Liver (tissue), 9 donors: ENCODE measurements around the gene VENTX. TPM values are rescaled to one million over a fixed set of nuclear protein-coding genes. Genes with fewer than 3 reads are reported as not detected.

Experiments used
- DNase-seq: peaks from one replicate; pipeline ENCODE4 v3.0.0-alpha.2; 2017; ENCODE audit warnings: low spot score
- H3K27ac ChIP-seq, 2 donors: one replicate each; pipeline ENCODE4 v1.7.0; 2013; ENCODE audit warnings: inconsistent platforms in 2 of 2, low read length in 2 of 2, control low read depth in 1 of 2, low read depth in 1 of 2, mild to moderate bottlenecking in 1 of 2
- H3K27me3 ChIP-seq, 4 donors: one replicate each; pipeline versions ENCODE4 v1.6.1 to v1.7.0; 2013; ENCODE audit warnings: low read length in 3 of 4, inconsistent platforms in 1 of 4, mild to moderate bottlenecking in 1 of 4, moderate library complexity in 1 of 4; ENCODE audit not compliant: control insufficient read depth in 4 of 4, insufficient read depth in 4 of 4
- H3K36me3 ChIP-seq, 4 donors: one replicate each; pipeline versions ENCODE4 v1.6.1 to v1.7.0; 2013; ENCODE audit warnings: low read length in 3 of 4, mild to moderate bottlenecking in 3 of 4, low read depth in 1 of 4, moderate library complexity in 1 of 4; ENCODE audit not compliant: control insufficient read depth in 4 of 4, insufficient read depth in 3 of 4
- H3K4me1 ChIP-seq, 4 donors: one replicate each; pipeline versions ENCODE4 v1.6.1 to v1.7.0; 2013; ENCODE audit warnings: low read length in 3 of 4, mild to moderate bottlenecking in 3 of 4, moderate library complexity in 1 of 4; ENCODE audit not compliant: control insufficient read depth in 4 of 4, insufficient read depth in 4 of 4
- H3K4me3 ChIP-seq, 3 donors: one replicate each; pipeline versions ENCODE4 v1.6.1 to v1.7.0; 2013; ENCODE audit warnings: low read length in 3 of 3, control low read depth in 1 of 3, low read depth in 1 of 3, mild to moderate bottlenecking in 1 of 3
- H3K9ac ChIP-seq, 2 donors: one replicate each; pipeline ENCODE4 v1.7.0; 2013; ENCODE audit warnings: low read length in 2 of 2, mild to moderate bottlenecking in 2 of 2, moderate library complexity in 2 of 2, control low read depth in 1 of 2, low read depth in 1 of 2
- H3K9me3 ChIP-seq, 4 donors: one replicate each; pipeline versions ENCODE4 v1.6.1 to v1.7.0; 2013; ENCODE audit warnings: low read length in 3 of 4; ENCODE audit not compliant: control insufficient read depth in 4 of 4
- CTCF ChIP-seq: fragments of 150-350 bp; IDR thresholded peaks from 2 replicates; pipeline ENCODE4 v1.5.1; 2017; ENCODE audit warnings: improper control_type of control experiment, low read depth, low read length; ENCODE audit not compliant: missing input control
- EGR1 ChIP-seq, 2 donors: IDR thresholded peaks; 2 replicates each; pipeline ENCODE4 v1.6.1; 2016 to 2018; ENCODE audit warnings: antibody characterized with exemption in 2 of 2, low read depth in 2 of 2
- FOXA1 ChIP-seq: IDR thresholded peaks from 2 replicates; pipeline ENCODE4 v1.6.1; 2016; ENCODE audit warnings: antibody characterized with exemption
- FOXA2 ChIP-seq: IDR thresholded peaks from 2 replicates; pipeline ENCODE4 v1.6.1; 2016; ENCODE audit warnings: antibody characterized with exemption
- GABPA ChIP-seq, 2 donors: IDR thresholded peaks in 1 of 2; conservative IDR thresholded peaks in 1 of 2; 2 replicates each; pipeline ENCODE4 v1.6.1; 2016; ENCODE audit warnings: antibody characterized with exemption in 2 of 2, mild to moderate bottlenecking in 1 of 2, moderate library complexity in 1 of 2
- HNF4A ChIP-seq, 2 donors: conservative IDR thresholded peaks; 2 replicates each; pipeline ENCODE4 v1.6.1; 2016; ENCODE audit warnings: antibody characterized with exemption in 2 of 2, mild to moderate bottlenecking in 2 of 2
- HNF4G ChIP-seq: IDR thresholded peaks from 2 replicates; pipeline ENCODE4 v1.6.1; 2016; ENCODE audit warnings: antibody characterized with exemption
- JUND ChIP-seq, 2 donors: IDR thresholded peaks; 2 replicates each; pipeline ENCODE4 v1.6.1; 2016; ENCODE audit warnings: antibody characterized with exemption in 2 of 2
- NR2F2 ChIP-seq: IDR thresholded peaks from 2 replicates; pipeline ENCODE4 v1.6.1; 2016; ENCODE audit warnings: antibody characterized with exemption
- RAD21 ChIP-seq, 2 donors: IDR thresholded peaks; 2 replicates each; pipeline ENCODE4 v1.6.1; 2016; ENCODE audit warnings: antibody characterized with exemption in 2 of 2, mild to moderate bottlenecking in 2 of 2
- RXRA ChIP-seq, 2 donors: IDR thresholded peaks; 2 replicates each; pipeline ENCODE4 v1.6.1; 2017 to 2018; ENCODE audit warnings: antibody characterized with exemption in 2 of 2, mild to moderate bottlenecking in 1 of 2
- SP1 ChIP-seq: IDR thresholded peaks from 2 replicates; pipeline ENCODE4 v1.6.1; 2018; ENCODE audit warnings: antibody characterized with exemption, mild to moderate bottlenecking
- TAF1 ChIP-seq: conservative IDR thresholded peaks from 2 replicates; pipeline ENCODE4 v1.6.1; 2016; ENCODE audit warnings: antibody characterized with exemption, mild to moderate bottlenecking
- YY1 ChIP-seq: IDR thresholded peaks from 2 replicates; pipeline ENCODE4 v1.6.1; 2016; ENCODE audit warnings: antibody characterized with exemption, mild to moderate bottlenecking
- ZBTB33 ChIP-seq: IDR thresholded peaks from 2 replicates; pipeline ENCODE4 v1.6.1; 2016; ENCODE audit warnings: antibody characterized with exemption
- WGBS: extraction: QIAGEN DNeasy Blood & Tissue Kit; methylation state at CpG from one replicate; pipeline ENCODE4 v1.1.7; 2013; 5-methylcytosine and 5-hydroxymethylcytosine counted together
- polyA plus RNA-seq, 2 donors: library from polyadenylated mRNA; stranded (reverse) in 1 of 2; unstranded in 1 of 2; fragments of 200-250 nt in 1 of 2; fragments of >200 nt in 1 of 2; fragmentation: Nextera tagmentation in 1 of 2; extraction: Ambion mirVana in 1 of 2; gene quantifications; one replicate each; pipeline versions ENCODE4 v1.2.1 to v1.2.3, GENCODE V29; 2013 to 2015
- total RNA-seq, 2 donors: library from RNA; depleted of rRNA; stranded (reverse); fragments of >200 nt; gene quantifications; one replicate each; pipeline ENCODE4 v1.2.3, GENCODE V29; 2014
- TF ChIP-seq, protein P1 (sequence below): IDR thresholded peaks from 2 replicates; pipeline ENCODE4 v1.6.1; 2016; ENCODE audit warnings: antibody characterized with exemption
- TF ChIP-seq, protein P2 (sequence below): IDR thresholded peaks from 2 replicates; pipeline ENCODE4 v1.6.1; 2016; ENCODE audit warnings: antibody characterized with exemption, mild to moderate bottlenecking
- TF ChIP-seq, protein P3 (sequence below): IDR thresholded peaks from 2 replicates; pipeline ENCODE4 v1.6.1; 2016; ENCODE audit warnings: antibody characterized with exemption
- donor health status: healthy.
- donor health status: healthy.
- donor health status: healthy.
- donor health status: healthy.
- donor health status: healthy.

Gene VENTX
- total and polyA plus RNA-seq, 4 donors: 0.05 to 0.25 (median 0.09) TPM

GRCh38 chr10:133249975-133250754 is 12.5 kb downstream of the VENTX start:
- Histone ChIP-seq H3K4me1 (peaks cover 0 to 6% (median 2%) of the 10 kb centered on the region in 4 donors), H3K9me3 (no peaks in the 10 kb centered on the region), H3K4me3 (no peak overlapping the region), H3K36me3 (no peaks in the 10 kb centered on the region), H3K9ac (no peak overlapping the region), H3K27ac (no peak overlapping the region), H3K27me3 (peaks cover 0 to 3% (median 0%) of the 10 kb centered on the region in 4 donors)
- TF ChIP-seq HNF4A (conservative IDR thresholded peaks at IDR 0.05): peak in 1 of 2 donors; percentile 34
- TF ChIP-seq YY1: no peak
- 42% methylated on average over 11 of the region's 11 CpGs for WGBS
- DNase-seq: no peak

DNA sequence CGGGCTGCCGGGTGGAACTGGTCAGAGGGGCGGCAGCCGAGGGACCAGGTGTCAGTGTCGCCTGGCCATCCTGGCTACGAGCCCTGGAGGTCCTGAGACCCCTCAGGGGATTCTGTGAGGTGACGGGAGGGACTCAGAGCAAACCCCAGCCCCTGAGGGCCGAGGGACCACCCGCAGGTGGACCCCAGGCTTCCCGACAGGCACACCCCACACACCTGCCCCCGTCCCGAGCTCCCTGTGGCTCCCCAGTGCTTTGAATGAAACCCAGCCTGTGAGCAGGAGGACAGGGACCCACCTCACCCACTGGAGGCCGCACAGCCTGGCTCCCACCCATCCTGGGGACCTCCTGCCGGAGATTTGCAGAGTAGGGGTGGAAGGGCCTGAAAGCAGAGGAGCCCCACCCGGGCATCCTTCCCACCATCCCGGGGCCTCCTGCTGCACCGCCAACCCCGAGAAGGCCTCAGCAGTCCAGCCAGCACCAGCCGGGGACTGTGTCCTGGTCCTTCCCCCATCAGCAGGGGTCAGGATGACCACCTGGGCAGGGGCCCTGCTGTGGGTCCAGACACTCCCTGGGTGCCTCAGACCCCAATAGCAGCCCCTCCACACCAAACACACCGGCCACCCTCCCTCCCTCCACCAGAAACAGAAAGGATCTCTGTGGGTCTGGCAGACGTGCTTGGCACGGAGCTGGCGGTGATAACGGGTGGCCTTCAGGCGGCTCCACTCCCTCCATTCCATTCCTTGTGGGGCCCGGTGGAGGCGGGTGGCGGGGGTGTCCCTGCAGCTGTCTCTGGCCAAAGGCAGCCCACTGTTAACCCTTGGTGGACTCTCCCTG is 13.9 kb downstream of the VENTX start:
- TF ChIP-seq, protein P1, sequence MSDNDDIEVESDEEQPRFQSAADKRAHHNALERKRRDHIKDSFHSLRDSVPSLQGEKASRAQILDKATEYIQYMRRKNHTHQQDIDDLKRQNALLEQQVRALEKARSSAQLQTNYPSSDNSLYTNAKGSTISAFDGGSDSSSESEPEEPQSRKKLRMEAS: no peak
- no peak for TF ChIP-seq FOXA2
- no peak for TF ChIP-seq HNF4A (conservative IDR thresholded peaks at IDR 0.05)
- TF ChIP-seq JUND (IDR thresholded peaks at IDR 0.05): no peak
- TF ChIP-seq SP1: no peak
- TF ChIP-seq FOXA1: no peak
- no peak for TF ChIP-seq YY1
- no peak for TF ChIP-seq CTCF
- no peak for TF ChIP-seq RXRA (IDR thresholded peaks at IDR 0.05)
- TF ChIP-seq TAF1: no peak
- no peak for TF ChIP-seq ZBTB33
- TF ChIP-seq, protein P2, sequence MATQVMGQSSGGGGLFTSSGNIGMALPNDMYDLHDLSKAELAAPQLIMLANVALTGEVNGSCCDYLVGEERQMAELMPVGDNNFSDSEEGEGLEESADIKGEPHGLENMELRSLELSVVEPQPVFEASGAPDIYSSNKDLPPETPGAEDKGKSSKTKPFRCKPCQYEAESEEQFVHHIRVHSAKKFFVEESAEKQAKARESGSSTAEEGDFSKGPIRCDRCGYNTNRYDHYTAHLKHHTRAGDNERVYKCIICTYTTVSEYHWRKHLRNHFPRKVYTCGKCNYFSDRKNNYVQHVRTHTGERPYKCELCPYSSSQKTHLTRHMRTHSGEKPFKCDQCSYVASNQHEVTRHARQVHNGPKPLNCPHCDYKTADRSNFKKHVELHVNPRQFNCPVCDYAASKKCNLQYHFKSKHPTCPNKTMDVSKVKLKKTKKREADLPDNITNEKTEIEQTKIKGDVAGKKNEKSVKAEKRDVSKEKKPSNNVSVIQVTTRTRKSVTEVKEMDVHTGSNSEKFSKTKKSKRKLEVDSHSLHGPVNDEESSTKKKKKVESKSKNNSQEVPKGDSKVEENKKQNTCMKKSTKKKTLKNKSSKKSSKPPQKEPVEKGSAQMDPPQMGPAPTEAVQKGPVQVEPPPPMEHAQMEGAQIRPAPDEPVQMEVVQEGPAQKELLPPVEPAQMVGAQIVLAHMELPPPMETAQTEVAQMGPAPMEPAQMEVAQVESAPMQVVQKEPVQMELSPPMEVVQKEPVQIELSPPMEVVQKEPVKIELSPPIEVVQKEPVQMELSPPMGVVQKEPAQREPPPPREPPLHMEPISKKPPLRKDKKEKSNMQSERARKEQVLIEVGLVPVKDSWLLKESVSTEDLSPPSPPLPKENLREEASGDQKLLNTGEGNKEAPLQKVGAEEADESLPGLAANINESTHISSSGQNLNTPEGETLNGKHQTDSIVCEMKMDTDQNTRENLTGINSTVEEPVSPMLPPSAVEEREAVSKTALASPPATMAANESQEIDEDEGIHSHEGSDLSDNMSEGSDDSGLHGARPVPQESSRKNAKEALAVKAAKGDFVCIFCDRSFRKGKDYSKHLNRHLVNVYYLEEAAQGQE: no peak
- TF ChIP-seq GABPA (IDR thresholded peaks at IDR 0.05 in 1 of 2, conservative IDR thresholded peaks at IDR 0.05 in 1 of 2): no peak
- no peak for TF ChIP-seq EGR1 (IDR thresholded peaks at IDR 0.05; ENCODE audit: low read depth in 2 of 2)
- no peak for TF ChIP-seq HNF4G
- no peak for TF ChIP-seq NR2F2
- no peak for TF ChIP-seq RAD21 (IDR thresholded peaks at IDR 0.05)
- TF ChIP-seq, protein P3, sequence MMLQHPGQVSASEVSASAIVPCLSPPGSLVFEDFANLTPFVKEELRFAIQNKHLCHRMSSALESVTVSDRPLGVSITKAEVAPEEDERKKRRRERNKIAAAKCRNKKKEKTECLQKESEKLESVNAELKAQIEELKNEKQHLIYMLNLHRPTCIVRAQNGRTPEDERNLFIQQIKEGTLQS: no peak
- peaks cover 0 to 3% (median 0%) of the 10 kb centered on the region in 4 donors for H3K27me3 ChIP-seq
- no peaks in the 10 kb centered on the region for H3K36me3 ChIP-seq
- peaks cover 0 to 6% (median 2%) of the 10 kb centered on the region in 4 donors for H3K4me1 ChIP-seq
- H3K9me3 ChIP-seq: no peaks in the 10 kb centered on the region
- no peak overlapping the region for H3K4me3 ChIP-seq
- H3K9ac ChIP-seq: no peak overlapping the region
- H3K27ac ChIP-seq: no peak overlapping the region
- WGBS: 65% methylated on average over 28 of the region's 28 CpGs
- no peak for DNase-seq
